ENCODE measurements around the gene HIVEP2. TPM values are rescaled to one million over a fixed set of nuclear protein-coding genes. Genes with fewer than 3 reads are reported as not detected.

The HIVEP2 gene
- total and polyA plus RNA-seq, 2 donors (not counting 1 experiment from before 2014, with no cell fraction given) = 5.0 to 14.4 TPM

GRCh38 chr6:142803495-142804058, 141.4 kb downstream of the HIVEP2 start:
- Histone ChIP-seq H4K20me1 (ENCODE audit: control insufficient read depth, extremely low read depth, insufficient read depth, low read length) (no peaks in the 10 kb centered on the region), H3K9me3 (ENCODE audit: control insufficient read depth, insufficient read depth, low read depth, low read length) (no peaks in the 10 kb centered on the region), H3K9ac (ENCODE audit: insufficient read depth, low read length) (no peak overlapping the region), H3K4me1 (ENCODE audit: control insufficient read depth, extremely low read depth, insufficient read depth, low read length) (peaks cover 5% of the 10 kb centered on the region), H3K27ac (ENCODE audit: insufficient read depth, low read length) (no peak overlapping the region), H3K27me3 (ENCODE audit: control insufficient read depth, insufficient read depth, low read length) (no peaks in the 10 kb centered on the region), H3K4me3 (replicated peaks in 1 of 4; ENCODE audit: control extremely low read depth in 1 of 4, insufficient read depth in 1 of 4, low read depth in 3 of 4, low read length in 4 of 4) (no peak overlapping the region), H2AFZ (ENCODE audit: low read length) (no peak overlapping the region), H3K79me2 (ENCODE audit: control insufficient read depth, insufficient read depth, low read length) (peaks cover 1% of the 10 kb centered on the region), H3K36me3 (ENCODE audit: control insufficient read depth, insufficient read depth, low read length) (no peaks in the 10 kb centered on the region), H3K4me2 (ENCODE audit: extremely low read depth, insufficient read depth, low read length) (no peak overlapping the region)
- no peak for TF ChIP-seq EZH2 (IDR thresholded peaks at IDR 0.05; ENCODE audit: low read length, missing control alignments)
- no peak for TF ChIP-seq CTCF (conservative IDR thresholded peaks at IDR 0.05 in 1 of 2, IDR thresholded peaks at IDR 0.05 in 1 of 2; ENCODE audit: low read depth in 1 of 2, low read length in 2 of 2)
- no peak for DNase-seq (ENCODE audit: low read depth in 2 of 2)

- TF ChIP-seq CTCF (conservative IDR thresholded peaks at IDR 0.05 in 1 of 2, IDR thresholded peaks at IDR 0.05 in 1 of 2; ENCODE audit: low read depth in 1 of 2, low read length in 2 of 2) = no peak
- Histone ChIP-seq H3K4me3 (replicated peaks in 1 of 4; ENCODE audit: control extremely low read depth in 1 of 4, insufficient read depth in 1 of 4, low read depth in 3 of 4, low read length in 4 of 4) (no peak overlapping the region), H3K27ac (ENCODE audit: insufficient read depth, low read length) (no peak overlapping the region), H2AFZ (ENCODE audit: low read length) (no peak overlapping the region), H3K4me1 (ENCODE audit: control insufficient read depth, extremely low read depth, insufficient read depth, low read length) (peaks cover 5% of the 10 kb centered on the region), H3K9me3 (ENCODE audit: control insufficient read depth, insufficient read depth, low read depth, low read length) (no peaks in the 10 kb centered on the region), H3K36me3 (ENCODE audit: control insufficient read depth, insufficient read depth, low read length) (no peaks in the 10 kb centered on the region), H3K79me2 (ENCODE audit: control insufficient read depth, insufficient read depth, low read length) (peaks cover 3% of the 10 kb centered on the region), H4K20me1 (ENCODE audit: control insufficient read depth, extremely low read depth, insufficient read depth, low read length) (no peaks in the 10 kb centered on the region), H3K27me3 (ENCODE audit: control insufficient read depth, insufficient read depth, low read length) (no peaks in the 10 kb centered on the region), H3K9ac (ENCODE audit: insufficient read depth, low read length) (no peak overlapping the region), H3K4me2 (ENCODE audit: extremely low read depth, insufficient read depth, low read length) (no peak overlapping the region)
- DNase-seq (ENCODE audit: low read depth in 2 of 2) = no peak
These were observed 141.9 kb downstream of the HIVEP2 start for GRCh38 chr6:142803032-142803431.

GRCh38 chr6:142802124-142802523, 142.9 kb downstream of the HIVEP2 start:
- no peak overlapping the region for H3K4me3 ChIP-seq (replicated peaks in 1 of 4; ENCODE audit: control extremely low read depth in 1 of 4, insufficient read depth in 1 of 4, low read depth in 3 of 4, low read length in 4 of 4)
- H3K79me2 ChIP-seq (ENCODE audit: control insufficient read depth, insufficient read depth, low read length) = peaks cover 3% of the 10 kb centered on the region
- H3K9ac ChIP-seq (ENCODE audit: insufficient read depth, low read length) = no peak overlapping the region

More at GRCh38 chr6:142802124-142802523, 142.9 kb downstream of the HIVEP2 start:
- Histone ChIP-seq H3K36me3 (ENCODE audit: control insufficient read depth, insufficient read depth, low read length) (no peaks in the 10 kb centered on the region), H2AFZ (ENCODE audit: low read length) (no peak overlapping the region), H3K27ac (ENCODE audit: insufficient read depth, low read length) (peak overlapping the region; percentile 50), H3K9me3 (ENCODE audit: control insufficient read depth, insufficient read depth, low read depth, low read length) (no peaks in the 10 kb centered on the region), H3K4me2 (ENCODE audit: extremely low read depth, insufficient read depth, low read length) (no peak overlapping the region), H3K27me3 (ENCODE audit: control insufficient read depth, insufficient read depth, low read length) (no peaks in the 10 kb centered on the region), H4K20me1 (ENCODE audit: control insufficient read depth, extremely low read depth, insufficient read depth, low read length) (no peaks in the 10 kb centered on the region), H3K4me1 (ENCODE audit: control insufficient read depth, extremely low read depth, insufficient read depth, low read length) (peaks cover 5% of the 10 kb centered on the region)
- peak; percentile 90 to 99 for DNase-seq (ENCODE audit: low read depth in 2 of 2)
- TF ChIP-seq CTCF (conservative IDR thresholded peaks at IDR 0.05 in 1 of 2, IDR thresholded peaks at IDR 0.05 in 1 of 2; ENCODE audit: low read depth in 1 of 2, low read length in 2 of 2) (no peak), EZH2 (IDR thresholded peaks at IDR 0.05; ENCODE audit: low read length, missing control alignments) (no peak)

All from fibroblast of lung (primary cell).